KG1 (cell line): ENCODE data around the gene TRIM63.
A peak's percentile ranks its signal among the peaks of the same experiment; 100 is the strongest.

Experiments used
- DNase-seq: peaks from one replicate; lab custom pipeline; 2025; lab: John Stamatoyannopoulos, UW

TRIM63 gene

DNA sequence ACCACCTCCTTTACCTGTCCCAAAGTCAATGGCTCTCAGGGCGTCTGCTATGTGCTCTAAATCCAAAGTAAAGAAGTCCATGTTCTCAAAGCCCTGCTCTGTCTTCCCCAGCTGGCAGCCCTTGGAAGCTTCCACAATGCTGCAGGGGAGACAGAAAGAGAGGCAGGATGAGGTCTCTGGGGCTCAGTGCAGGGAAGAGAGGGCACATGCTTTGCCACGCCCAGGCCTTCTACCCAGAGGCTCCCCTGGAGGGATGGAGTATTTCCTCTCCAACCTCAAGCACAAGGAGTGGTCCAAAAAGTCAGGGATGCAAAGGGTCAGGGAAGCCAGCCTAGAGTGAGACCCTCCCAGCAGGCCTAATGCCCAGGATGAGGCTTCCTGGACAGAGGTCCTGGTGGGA is 10.2 kb downstream of the TRIM63 start:
- no peak for DNase-seq

DNA sequence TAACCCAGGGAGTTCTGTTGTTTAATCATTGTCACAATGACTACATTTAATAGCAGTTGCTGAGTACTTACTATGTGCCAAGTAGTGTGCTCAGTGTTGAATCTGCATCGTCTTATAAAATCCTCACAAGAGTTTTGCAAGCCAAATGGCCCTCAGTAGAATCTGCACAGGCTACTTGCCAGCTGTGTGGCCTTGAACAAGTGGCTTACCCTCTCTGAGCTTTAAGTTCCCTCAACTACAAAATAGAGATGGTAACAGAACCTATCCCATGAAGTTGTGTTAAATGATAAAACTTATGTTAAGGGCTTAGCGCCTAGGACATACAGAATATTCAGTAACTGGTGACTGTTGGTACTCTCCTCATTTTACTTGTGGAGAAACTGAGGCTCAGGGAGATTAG is 12.4 kb downstream of the TRIM63 start:
- DNase-seq: no peak

DNA sequence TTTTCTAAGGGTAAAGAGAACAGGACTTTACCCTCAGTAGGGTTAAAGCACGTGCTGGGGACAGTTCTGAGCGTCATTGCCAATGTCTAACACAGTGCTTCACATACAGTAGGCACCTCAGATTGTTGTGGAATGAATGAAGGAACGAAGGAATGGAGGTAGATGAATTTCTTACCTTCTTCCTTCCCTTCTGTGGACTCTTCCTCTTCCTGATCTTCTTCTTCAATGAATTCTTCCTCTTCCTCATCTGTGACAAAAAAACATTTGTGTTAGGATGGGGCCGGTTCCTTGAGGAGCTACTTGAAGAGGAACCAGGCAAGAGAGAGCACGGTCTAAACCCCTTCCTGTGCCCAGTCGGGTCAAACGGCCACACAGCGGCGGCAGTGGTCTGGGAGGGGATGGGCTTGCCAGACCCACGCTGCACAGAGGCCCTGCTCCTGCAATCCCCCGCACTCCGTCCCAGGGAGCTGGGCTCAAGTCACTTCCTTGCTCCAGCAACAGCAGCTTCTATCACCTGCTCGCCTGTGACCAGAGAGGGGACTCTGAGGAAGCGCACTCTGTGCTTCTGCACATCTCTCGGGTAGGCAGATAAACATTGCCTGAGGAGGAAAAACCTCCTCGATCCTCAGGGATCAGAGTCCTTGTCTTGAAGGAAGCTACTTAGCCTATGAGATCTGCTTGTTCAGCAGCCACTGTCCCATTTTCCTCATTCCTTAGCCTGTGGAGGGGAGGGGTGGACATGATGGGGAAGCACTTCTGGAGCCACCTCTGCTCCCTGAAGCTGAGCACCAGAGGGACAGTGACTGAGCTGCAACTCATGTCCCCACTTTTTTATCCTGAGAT is 13.5 kb downstream of the TRIM63 start:
- DNase-seq: no peak

DNA sequence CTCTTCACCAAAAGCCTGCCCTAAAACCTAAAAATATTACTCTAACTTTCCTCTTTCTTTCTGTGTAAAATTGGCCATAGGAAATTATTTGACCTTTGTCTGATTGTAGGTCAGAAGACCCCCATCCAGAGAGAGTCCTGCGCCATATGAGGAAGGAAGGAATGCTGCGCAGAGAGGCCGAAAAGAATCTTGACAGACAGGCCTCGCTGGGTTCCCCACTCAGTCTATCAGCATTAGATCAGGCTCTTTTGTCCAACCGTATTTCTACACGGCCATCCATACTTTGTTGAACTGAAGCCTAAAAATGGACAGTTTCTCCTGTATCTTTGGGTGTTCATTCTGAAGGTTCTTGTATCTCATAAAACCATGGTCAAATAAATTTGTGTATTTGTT is 17.2 kb downstream of the TRIM63 start:
- DNase-seq: no peak

DNA sequence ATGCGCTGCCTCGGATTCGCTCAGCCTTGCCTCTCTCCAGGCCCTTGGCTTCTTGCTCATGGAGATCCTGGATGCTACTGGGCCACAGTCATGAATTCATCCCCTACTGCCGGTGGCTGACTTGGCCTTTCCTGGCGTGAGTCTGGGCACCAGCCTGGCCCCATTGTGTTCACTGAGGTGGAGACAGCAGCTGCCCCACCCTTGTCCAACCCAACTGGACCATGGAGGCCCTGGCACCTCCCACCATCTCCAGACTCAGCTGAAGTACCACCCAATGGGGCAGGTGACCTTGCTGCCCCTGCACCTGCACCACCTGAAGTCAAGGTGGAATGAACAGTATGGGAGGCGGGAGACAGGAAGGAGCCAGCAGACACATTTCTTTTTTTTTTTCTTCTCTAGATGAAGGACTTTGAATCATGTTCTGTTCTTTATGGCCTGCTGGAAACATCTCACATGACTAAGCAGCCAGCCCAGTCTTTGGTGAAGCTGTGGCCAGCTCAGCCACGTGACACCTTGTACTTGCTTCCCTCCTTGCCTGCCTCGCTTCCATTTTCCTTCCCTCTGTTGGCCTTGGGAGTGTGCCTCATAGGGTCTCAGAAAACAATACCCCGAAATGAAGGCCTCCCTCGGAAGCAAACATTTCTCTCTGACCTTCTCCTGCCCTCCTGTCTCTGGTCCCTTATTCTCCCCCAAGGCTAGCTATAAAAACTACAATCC is 17.7 kb downstream of the TRIM63 start:
- no peak for DNase-seq

DNA sequence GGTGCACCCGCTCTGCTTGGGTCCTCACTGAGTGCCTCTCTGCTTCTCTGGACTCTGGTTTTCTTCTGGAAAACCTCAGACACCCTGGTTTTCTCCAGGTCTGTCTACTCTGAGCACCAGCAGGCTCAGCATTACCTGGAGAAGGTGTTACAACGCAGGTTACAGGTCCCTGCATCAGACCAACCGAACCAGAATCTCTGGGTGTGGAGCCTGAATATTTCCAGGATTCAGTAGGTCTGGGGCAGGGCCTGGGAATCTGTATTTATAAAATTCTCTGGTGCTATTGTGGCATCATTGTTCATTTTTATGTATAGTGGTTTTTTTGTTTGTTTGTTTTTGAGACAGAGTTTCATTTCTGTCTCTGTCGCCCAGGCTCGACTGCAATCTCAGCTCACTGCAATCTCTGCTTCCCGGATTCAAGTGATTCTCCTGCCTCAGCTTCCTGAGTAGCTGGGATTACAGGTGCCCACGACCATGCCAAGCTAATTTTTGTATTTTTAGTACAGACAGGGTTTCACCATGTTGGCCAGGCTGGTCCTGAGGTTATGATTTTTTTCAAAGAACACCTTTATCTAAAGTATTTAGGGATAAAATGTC is 20.1 kb downstream of the TRIM63 start:
- no peak for DNase-seq

DNA sequence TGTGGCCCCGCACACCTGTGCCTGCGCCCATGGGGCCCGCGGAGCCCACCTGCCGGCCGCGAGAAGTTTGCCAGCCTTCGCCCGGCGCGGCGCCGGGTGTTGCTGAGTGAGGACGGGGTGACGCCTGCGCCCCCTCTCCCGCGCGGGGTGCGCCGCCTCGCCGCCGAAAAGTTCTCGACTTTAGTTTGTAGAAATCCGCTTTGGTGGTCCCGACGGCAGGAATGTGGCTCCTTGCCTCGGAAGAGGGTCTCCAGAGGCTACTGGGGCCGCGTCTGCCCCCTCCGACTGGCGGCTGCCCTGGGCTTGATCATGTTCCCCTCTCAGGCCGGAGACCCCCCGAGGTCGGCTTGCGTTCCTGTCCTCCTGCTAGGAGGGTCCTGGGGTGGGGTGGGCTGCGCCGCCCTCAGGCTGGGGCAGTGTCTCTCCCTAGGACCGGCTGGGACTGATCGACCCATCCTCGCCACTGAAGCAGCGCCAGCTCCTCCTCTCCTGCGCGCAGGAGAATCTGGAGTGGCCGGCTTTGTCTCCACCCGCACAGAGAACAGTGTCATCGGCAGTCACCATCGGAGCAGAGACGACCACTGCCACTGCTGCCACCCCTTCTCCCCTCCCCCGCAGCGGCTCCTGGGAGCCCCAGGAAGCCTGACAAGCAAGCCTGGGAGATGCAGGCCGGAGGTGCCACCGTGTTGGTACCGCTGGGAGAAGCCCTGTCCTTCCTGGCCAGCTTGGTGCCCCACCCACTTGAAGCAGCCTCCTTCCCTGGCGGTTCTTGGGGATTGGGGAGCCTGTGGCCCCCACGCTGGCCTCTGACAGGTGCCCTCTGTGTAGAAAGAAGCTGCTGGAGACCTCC is 21.0 kb downstream of the TRIM63 start:
- DNase-seq: no peak

DNA sequence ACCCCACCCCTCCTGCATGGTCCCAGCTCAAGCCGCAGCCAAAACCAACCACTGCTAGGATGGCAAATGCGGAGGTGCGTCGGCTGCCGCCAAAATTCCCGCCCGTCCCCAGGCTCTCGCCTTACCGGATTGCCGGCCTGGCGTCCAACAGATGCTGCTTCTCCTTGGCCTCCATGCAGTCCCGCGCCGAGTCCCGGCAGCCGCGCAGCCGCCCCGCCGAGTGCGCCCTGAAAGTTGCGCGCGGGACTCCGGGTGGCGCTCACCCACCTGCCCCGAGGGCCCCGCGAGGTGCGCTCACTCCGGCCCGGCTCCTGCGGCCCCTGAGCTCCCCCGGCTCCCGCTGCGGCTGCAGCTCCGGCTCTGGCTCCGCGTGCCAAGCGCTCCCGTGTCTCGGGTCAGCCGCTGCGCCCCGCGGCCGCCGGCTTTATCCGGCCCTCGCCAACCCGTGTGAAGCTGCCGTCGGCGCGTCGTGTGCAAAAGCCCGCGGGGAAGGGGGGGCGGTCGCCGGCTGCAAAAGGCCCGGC is 21.6 kb downstream of the TRIM63 start, which contains the start of gene SLC30A2:
TSS of gene SLC30A2 (minus strand) at position 397 of the 524 bp plus-strand sequence. CDS start at position 175, 222 bp downstream.
- DNase-seq: no peak

DNA sequence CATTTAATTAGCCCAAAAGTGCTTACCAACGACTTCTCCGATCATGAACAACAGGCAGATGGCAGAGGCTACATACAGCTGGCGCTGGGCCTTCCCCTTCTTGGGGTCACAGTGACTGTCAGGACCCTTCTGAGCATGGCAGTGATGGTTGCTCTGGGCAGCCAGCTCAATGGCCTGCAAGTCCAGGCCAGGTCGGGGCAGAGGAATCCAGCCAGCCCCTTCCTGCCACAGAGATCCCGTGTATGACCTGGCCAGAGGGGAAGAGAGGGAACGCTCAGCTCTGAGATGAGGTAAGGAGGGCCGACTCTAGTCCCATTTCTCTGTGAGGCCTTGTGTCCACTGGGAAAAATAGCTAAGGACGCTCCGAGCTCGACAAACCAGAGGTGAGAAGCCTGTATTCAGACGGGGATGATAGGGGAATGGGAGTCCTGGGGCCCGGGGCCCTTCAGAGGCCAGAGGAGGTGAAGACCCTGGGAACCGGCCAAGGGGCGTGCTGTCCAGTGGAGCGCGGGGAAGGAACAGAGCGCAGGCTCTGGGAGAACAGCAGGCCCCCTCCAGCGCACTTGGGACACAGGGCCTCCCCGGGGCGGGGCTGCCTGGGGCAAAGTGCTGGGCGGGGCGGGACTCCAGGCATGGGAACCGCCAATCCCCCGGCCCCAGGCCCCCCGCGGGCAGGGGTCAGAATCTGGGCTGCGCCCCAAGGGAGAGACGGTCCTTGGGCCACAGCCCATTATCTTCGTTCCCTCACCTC is 22.3 kb downstream of the TRIM63 start:
- DNase-seq: no peak

DNA sequence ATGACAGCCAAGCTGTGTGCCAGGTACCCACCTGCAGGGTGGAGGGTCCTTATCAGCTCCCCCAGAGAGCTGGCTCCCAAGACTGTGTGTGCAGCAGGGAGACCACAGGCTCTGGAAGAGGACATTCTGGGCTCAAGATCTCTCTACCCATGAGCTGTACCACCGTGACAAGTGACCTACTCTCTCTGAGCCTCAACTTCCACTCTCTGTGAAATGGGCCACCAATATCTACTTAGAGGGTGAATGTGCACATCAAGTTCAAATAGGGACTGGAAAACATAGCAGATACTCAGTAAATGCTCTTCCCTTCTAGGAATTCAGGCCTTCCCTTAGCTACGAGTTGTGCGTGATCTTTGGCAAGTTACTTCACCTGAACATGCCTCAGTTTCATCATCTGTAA is 23.0 kb downstream of the TRIM63 start:
- no peak for DNase-seq

DNA sequence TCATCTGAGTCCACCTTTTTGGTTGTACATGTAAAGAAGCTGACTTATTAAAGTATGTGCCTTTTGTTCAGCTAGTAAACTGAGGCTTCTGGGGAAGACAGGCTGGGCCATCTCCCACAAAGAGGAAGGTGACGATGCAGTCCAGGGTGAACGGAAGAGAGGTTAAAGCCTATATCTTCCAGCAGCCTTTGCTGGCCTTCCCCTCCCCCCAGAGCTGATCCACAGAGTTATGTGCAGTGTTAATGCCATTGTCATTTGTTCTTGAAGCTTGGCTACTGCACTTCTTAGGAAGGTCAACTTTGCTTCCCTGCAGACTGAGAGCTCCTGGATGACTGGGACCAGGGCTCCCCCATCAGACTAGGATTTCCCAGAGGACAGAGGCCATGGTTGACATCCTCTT is 23.7 kb downstream of the TRIM63 start:
- DNase-seq: no peak

DNA sequence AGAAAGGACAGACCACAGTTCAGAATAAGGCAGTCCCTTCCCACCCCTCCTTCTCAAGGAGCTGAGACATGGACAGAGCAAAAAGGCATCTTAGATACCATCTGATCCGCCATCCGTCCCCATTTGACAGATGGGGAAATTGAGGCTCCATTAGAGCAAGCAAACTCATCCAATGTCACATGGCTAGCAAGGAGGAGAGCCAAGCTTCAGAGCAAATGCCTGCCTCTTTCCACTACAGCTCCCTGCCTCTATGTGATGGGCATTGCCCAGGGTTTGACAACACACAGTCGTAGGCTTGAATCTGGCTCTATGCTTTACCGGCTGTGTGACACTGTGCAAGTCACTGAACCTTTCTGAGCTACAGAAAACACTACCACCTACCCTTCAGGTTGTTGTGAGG is 25.5 kb downstream of the TRIM63 start:
- DNase-seq: no peak

DNA sequence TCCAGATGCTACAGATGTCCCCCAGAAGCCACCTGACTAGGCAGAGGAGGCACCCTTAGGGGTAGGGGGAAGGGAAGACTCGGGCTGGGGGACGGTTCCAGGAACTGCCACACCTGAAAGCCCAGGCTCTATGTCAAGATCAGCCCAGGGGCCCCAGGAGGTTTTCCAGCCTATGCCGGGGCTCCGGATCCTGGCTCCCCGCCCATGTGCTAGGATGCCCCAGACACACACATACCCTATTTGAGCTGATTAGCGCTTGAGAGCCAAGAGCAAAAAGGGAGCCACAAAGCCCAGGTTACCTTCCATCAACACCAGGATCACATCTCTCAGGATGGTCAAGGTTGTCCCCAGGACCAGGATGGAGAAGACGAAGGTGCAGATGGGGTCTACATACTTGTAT is 26.0 kb downstream of the TRIM63 start:
- DNase-seq: no peak

DNA sequence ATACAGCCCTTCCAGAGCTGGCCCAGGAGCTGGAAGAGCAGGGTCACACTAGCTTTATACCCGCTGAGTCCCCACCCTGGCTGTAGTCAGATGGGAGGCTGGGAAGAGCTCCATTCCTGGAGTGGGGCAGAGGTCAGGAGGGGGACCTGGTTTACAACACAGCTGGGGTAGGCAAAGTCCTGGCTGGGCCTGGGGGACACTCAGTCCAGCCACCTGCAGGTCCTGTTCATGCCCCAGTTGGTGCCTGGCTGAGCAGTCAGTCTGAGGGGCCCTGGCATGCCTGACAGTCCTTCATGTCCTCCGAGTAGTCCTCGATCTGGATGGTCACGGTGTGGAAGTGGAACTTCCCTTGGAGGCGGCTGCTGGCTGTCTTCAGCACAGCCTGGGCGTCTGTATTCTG is 28.5 kb downstream of the TRIM63 start:
- DNase-seq: no peak

DNA sequence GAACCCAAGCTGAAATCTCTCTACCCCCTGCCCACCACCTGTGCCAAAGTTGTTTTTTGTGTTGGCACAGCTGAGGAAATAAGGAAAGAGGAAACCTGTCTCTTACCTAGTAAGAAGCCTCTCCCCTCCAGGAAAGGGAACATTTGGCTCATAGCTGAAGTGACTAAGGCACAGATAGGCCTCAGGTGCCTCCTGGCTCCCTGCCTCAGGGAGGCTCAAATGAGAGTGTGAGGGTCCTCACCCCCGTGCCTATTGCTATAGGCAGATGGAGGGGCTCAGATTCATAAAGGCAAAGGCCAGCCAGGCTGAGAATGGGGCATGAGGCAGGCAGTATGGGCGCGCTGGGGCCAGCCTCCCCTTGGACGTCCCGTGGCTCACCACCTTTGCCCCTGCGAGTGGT is 29.0 kb downstream of the TRIM63 start:
- DNase-seq: no peak

DNA sequence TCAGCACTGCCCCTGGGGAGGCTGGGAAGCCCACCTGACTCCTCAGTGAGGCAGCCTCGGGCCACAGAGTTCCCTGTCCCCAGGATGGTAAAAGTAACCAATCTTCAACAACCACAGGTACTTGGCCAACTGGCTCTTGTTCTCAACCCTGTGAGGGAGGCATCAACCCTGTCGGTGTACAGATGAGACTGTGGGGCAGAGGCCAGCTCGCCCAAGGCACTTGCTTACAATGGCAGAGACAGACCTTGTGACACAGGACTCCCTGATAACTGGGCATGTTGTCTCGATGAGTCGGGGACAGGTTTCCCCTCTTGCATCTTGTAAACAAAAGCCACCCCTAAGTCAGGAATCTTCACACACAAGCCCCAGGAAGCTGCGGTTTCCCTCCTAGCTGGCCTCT is 29.5 kb downstream of the TRIM63 start:
- DNase-seq: no peak

DNA sequence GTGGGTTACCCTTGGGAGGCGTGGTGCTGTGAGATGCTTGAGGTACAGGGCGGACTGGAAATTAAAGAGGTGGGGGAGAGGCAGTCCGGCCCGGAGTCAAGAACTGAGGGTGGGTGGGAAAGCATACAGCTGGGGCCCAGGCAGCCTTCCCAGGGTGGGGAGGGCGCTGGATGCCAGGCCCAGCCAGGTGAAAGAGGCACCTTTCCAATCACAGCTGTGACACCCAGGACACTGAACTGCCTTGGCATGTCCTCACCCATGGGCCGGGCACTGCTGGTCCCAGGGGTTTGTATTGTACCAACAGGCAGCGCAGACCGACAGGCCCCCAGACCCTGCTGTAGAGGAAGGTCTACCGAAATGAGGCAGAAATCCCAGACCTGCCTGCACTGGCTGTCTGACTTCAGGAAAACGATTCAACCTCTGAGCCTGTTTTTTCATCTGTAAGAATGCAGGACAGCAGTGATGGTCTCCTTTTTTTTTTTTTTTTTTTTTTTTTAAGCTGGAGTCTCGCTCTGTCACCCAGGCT is 30.6 kb downstream of the TRIM63 start:
- no peak for DNase-seq

DNA sequence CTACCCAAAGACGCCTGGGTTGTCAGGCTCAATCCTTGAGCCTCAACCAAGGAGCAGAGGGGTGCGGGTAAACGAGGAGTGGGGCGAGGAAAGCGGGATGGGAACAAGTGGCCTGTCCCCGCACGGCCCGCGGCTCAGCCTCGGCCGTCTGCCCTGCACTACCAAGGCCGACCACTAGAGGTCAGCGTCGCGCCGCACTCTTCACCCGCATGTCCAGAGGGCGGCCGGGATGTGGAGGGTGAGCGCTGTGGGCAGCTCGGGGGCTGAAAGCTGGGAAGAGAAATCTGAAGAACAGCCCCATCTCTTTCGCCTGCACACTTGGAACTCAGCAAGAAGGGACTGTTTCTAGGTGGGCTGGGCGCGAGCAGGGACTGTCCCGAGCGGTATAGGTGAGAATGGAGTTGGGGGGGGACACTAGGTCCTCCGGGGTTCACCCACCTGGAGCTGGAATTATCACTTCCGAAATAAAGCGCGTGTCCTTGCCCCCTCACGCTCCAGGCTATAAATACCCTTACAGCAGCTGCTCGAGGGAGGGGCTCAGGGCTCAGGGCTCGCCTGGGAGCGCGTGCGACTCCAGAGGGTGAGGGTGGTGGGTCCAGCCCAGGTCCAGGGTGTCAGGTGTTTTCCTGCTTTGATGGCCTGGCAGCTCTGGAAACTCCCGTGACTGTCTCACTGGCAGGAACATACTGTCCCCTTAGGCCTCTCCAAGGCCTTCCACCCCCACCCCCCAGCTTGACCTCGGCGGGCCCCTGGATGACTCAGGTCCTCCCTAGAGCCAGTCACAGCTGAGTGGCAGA is 31.3 kb downstream of the TRIM63 start:
- DNase-seq: peak; percentile 66

DNA sequence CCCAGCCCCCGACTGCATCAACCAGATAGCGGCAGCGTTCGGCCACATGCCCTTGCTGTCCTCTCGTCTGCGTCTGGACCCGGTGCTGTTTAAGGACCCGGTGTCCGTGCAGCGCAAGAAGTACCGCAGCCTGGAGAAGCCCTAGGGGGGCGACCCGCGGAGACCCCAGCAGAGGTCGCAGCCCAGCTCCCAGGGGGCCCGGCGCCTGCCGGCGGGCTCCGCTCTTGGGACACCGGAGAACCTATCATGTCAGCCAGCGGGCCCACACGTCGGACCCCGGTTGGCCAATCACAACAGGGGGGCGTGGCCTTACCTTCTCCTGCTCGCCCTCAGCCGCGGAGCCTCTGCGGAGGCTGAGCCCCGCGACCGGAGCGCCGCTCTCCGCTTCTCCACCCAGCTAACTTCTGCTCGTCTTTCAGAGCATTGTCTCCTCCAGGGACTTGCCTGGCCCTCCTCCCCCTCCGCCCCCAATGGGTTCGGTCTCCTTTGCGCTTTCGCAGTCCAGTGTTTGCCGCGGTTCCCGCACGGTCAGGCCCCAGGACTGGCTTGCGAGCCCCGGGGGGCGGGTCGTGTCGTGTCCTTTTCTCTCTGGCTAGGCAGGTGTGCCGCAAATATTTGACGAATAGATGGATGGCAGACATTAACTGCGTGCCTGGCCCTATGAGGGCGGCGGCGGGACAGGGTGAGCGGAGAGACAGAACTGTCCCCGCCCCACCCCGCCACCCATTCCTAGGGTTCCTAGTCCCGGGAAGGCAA is 32.0 kb downstream of the TRIM63 start:
- DNase-seq: peak; percentile 87
